ENCODE measurements around the gene SIRPB2. TPM values are rescaled to one million over a fixed set of nuclear protein-coding genes. Genes with fewer than 3 reads are reported as not detected.

SIRPB2 gene
- total and polyA plus RNA-seq, 2 of the 8 experiments (the other 6 are each of a cell fraction or from before 2014, with no cell fraction given), result 0.28 TPM; not detected in 1

GRCh38 chr20:1466211-1467081 lies 24.8 kb downstream of the SIRPB2 start, which contains the start of gene NSFL1C (continued):
- TF ChIP-seq RNF2 (IDR thresholded peaks at IDR 0.05; ENCODE audit: borderline replicate concordance, low read depth, low read length, missing control alignments, poor library complexity, severe bottlenecking) (no peak), CHD2 (IDR thresholded peaks at IDR 0.05; ENCODE audit: low read length) (peak; percentile 64), RFX5 (IDR thresholded peaks at IDR 0.05; ENCODE audit: borderline replicate concordance, low read depth, low read length) (no peak), SP1 (IDR thresholded peaks at IDR 0.05; ENCODE audit: low read depth, low read length) (peak; percentile 64; the same call in 1 of the 2 replicates), HDAC6 (IDR thresholded peaks at IDR 0.05; ENCODE audit: low read depth, low read length) (no peak), MAFK (IDR thresholded peaks at IDR 0.05; ENCODE audit: low read depth, low read length) (peak; percentile 38; the same call in 1 of the 2 replicates), HDAC2 (IDR thresholded peaks at IDR 0.05; ENCODE audit: borderline replicate concordance in 1 of 2, low read depth in 2 of 2, low read length in 2 of 2) (peak in 1 of 2 experiments; percentile 64; a peak in 1 of 4 replicates), RBBP5 (IDR thresholded peaks at IDR 0.05; ENCODE audit: borderline replicate concordance, low read depth, low read length) (peak; percentile 89; the same call in 1 of the 2 replicates), JUND (IDR thresholded peaks at IDR 0.05; ENCODE audit: low read length) (no peak), TCF12 (IDR thresholded peaks at IDR 0.05; ENCODE audit: low read depth, low read length) (0 out of 2 replicates have a peak, but pooled peaks have one; percentile 27), NRF1 (IDR thresholded peaks at IDR 0.05; ENCODE audit: low read depth, low read length) (no peak), CREB1 (IDR thresholded peaks at IDR 0.05) (peak; percentile 73; the same call in 1 of the 2 replicates)

All from H1 (cell line).